Measurements from ENCODE around the gene EDEM3.

Gene EDEM3, protein sequence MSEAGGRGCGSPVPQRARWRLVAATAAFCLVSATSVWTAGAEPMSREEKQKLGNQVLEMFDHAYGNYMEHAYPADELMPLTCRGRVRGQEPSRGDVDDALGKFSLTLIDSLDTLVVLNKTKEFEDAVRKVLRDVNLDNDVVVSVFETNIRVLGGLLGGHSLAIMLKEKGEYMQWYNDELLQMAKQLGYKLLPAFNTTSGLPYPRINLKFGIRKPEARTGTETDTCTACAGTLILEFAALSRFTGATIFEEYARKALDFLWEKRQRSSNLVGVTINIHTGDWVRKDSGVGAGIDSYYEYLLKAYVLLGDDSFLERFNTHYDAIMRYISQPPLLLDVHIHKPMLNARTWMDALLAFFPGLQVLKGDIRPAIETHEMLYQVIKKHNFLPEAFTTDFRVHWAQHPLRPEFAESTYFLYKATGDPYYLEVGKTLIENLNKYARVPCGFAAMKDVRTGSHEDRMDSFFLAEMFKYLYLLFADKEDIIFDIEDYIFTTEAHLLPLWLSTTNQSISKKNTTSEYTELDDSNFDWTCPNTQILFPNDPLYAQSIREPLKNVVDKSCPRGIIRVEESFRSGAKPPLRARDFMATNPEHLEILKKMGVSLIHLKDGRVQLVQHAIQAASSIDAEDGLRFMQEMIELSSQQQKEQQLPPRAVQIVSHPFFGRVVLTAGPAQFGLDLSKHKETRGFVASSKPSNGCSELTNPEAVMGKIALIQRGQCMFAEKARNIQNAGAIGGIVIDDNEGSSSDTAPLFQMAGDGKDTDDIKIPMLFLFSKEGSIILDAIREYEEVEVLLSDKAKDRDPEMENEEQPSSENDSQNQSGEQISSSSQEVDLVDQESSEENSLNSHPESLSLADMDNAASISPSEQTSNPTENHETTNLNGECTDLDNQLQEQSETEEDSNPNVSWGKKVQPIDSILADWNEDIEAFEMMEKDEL

DNA sequence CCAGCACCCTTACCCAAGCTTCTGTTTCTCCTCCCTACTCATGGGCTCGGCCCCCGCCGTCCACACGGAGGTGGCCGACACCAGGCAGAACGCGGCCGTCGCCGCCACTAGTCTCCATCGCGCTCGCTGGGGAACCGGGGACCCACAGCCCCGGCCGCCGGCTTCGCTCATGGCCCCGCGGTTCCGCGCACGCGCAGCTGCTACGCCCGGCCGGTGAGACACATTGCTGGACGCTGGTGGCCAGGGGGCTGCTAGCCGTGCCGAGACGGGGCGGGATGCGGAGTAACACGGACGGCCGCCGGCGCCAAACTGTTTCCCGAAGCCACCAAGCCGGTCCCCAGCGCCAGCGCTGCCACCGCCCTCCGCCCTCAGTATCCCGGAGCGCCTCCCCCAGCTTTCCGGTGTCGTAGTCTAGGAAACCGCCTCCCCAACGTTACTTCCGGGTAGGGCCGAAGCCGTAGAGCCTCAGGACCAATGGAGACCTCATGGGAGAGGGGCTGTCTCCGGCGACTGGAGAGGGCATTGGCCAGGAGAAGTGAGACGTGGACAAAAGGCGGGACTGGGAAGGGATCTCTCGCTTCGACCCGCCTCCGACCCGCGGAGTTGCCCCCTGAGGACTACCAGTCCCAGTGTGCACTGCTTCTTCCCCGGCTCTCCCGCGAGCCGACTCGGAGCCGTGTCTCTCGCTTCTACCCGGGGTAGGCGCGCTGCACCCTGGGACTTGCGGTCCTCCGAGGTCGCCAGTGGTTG, at the start of gene EDEM3:
EDEM3 (minus strand) TSS at position 383 of the 750 bp plus-strand sequence; CDS start at position 171, 212 bp downstream.
- peak within 1 kb of the TSS; percentile 89 for H3K27ac ChIP-seq
- TF ChIP-seq, protein P1, sequence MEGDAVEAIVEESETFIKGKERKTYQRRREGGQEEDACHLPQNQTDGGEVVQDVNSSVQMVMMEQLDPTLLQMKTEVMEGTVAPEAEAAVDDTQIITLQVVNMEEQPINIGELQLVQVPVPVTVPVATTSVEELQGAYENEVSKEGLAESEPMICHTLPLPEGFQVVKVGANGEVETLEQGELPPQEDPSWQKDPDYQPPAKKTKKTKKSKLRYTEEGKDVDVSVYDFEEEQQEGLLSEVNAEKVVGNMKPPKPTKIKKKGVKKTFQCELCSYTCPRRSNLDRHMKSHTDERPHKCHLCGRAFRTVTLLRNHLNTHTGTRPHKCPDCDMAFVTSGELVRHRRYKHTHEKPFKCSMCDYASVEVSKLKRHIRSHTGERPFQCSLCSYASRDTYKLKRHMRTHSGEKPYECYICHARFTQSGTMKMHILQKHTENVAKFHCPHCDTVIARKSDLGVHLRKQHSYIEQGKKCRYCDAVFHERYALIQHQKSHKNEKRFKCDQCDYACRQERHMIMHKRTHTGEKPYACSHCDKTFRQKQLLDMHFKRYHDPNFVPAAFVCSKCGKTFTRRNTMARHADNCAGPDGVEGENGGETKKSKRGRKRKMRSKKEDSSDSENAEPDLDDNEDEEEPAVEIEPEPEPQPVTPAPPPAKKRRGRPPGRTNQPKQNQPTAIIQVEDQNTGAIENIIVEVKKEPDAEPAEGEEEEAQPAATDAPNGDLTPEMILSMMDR (conservative IDR thresholded peaks at IDR 0.05), result no peak

DNA sequence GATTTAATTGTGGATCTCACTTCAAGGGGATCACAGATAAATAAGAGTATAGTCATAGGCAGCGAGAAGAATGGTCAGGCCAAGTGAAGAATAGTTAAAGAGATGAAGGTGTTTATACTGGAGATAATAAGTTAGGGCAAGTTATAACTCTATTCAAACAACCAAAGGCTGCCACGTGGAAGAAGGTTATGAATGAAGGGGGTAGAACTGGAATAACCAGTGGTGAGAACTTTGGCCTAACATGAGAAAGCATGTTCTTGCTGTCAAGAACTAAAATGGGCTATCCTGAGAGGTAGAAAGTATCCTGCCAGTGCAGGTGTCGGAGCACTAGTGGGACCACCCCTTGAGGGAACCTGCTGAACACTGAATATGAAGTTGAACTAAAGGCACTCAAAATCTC, 49.6 kb upstream of the EDEM3 start:
- TF ChIP-seq, protein P1 (conservative IDR thresholded peaks at IDR 0.05), result no peak
- H3K27ac ChIP-seq, result no peak overlapping the region; the same call in 1 of the 2 replicates

GRCh38 chr1:184803180-184803492, 48.5 kb upstream of the EDEM3 start:
- H3K27ac ChIP-seq, result peak overlapping the region; percentile 65
- TF ChIP-seq, protein P1 (conservative IDR thresholded peaks at IDR 0.05), result no peak

DNA sequence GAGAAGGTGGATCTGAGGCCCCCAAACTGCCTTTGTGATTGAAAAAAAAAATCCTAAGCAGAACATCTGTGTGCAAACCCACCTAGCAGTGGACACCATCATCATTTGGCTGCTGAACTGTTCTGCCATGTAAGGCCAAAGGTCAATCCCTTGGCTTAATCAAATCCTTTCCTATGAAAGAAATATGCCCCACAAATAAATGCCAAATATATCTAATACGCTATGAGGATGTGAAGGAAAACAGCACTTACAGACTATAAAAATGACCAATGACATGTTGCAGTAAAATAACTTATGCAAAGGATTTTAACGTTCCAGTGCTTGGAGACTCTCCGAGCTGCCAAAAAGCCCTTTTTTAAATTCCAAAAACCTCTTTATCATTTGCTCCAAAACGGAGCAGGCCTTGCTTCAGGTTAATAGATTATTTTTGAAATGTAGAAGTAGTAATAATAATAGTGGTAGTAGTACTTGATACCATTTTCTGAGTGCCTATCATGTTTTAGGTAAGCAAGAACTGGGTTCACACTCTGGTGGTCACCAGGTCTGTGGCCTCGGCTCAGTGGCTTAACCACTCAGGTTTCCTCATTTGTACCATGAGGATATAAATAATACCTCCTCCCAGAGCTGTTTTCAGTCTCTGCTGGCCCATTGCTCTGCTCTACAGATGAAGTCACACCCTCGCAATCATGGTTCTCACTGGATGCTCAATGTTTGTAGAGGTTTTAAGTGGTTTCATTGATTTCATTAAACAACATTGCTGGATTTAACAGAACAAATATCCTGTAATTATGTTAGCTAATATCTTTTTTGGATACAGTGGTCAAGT, 47.9 kb upstream of the EDEM3 start:
- H3K27ac ChIP-seq, result peak overlapping the region; percentile 65

GRCh38 chr1:184801503-184801902, 46.8 kb upstream of the EDEM3 start:
- H3K27ac ChIP-seq, result peak overlapping the region; percentile 65
- TF ChIP-seq, protein P1 (conservative IDR thresholded peaks at IDR 0.05), result no peak

More for the DNA sequence above, 47.9 kb upstream of the EDEM3 start:
- TF ChIP-seq, protein P1 (conservative IDR thresholded peaks at IDR 0.05), result no peak

- H3K27ac ChIP-seq, result peak overlapping the region; percentile 65
- TF ChIP-seq, protein P1 (conservative IDR thresholded peaks at IDR 0.05), result no peak
Observed at GRCh38 chr1:184800876-184801275, 46.2 kb upstream of the EDEM3 start.

Measured in VCaP (cell line).